ENCODE data around the gene CD300LG.

The CD300LG gene

DNA sequence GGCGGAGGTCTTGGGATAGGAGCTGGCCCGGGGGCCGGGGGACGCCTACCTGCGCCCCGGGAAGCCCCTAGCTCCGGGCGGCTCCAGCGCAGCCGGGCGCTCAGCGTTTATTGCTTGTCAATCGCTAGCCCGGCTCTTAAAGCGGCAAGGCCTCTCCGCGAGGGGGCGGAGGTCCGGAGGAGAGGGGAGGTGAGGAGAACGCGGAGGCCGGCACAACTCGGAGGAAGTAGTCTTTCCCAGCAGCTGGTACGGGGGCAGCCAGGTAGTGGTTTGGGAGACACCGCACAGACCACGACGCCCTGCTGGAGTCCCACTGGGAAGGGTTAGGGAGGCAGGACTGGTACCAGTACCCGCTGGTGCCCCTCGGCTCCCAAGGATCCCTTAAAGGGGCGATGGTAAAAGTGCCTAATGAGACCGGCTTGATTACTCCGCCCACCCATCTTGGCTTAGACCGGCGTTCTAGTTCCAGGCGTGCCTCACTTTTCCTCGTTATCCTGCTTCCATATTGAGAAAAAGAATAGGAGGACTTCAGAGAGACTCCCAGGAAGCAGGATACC is 60.5 kb downstream of the CD300LG start, which contains the start of gene MPP2:
MPP2 (minus strand) TSS at position 112 of the 557 bp plus-strand sequence. CDS start 3,076 bp downstream, outside the sequence.
- DNase-seq = peak; percentile 97

- no peak for DNase-seq
Measured at GRCh38 chr17:43907998-43908721, 61.2 kb downstream of the CD300LG start.

DNA sequence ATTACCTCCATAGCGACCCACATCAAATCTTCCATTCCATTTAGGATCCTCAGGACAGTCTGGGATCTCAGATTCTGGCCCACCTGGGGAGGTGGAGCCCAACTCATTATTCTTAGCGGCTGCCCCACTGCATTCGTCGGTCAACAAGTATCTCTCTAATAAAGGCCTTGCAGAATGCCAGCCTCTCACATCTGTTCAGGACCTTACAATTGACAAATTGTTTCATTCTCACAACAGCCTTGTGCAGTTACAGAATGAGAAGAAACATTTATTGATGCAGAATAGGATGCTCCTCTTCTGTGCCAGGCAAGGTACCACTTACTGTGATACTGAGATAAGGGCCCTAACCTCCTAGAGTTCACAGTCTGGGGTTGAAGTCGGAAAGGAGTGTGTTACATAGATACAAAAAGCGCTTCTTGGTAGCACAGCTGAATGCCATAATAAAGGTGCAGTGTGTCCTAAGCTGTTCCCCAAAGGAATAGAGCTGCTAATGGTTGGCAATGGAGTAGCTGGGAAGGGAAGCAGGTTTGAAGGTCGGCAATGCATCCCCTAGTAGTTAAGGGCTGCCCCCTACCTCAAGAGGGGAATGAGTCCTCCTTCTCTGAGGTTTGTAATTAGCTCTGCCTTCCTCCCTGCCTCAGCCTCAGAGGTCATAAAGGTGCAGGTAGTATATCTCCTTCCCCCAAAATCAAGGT is 62.7 kb downstream of the CD300LG start:
- DNase-seq = no peak

DNA sequence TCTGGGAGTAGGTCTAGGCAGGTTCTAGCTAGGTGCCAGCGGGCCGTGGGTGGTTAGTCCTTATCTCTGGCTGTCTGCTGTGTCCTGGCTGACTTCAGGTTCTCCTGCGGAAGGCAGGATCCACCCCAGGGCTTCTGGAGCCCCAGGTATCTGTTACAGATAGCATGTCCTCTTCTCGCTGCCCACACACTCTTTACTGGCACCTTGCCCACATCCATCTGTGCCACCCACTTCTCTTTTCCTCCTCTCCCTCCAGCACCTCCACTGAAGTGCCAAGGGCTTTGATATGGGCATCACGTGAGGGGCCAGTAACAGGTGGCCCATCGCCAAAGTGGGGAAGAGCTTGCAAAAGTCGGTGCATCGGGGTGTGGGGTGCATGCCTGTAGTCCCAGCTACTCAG is 64.9 kb downstream of the CD300LG start:
- DNase-seq = no peak

DNA sequence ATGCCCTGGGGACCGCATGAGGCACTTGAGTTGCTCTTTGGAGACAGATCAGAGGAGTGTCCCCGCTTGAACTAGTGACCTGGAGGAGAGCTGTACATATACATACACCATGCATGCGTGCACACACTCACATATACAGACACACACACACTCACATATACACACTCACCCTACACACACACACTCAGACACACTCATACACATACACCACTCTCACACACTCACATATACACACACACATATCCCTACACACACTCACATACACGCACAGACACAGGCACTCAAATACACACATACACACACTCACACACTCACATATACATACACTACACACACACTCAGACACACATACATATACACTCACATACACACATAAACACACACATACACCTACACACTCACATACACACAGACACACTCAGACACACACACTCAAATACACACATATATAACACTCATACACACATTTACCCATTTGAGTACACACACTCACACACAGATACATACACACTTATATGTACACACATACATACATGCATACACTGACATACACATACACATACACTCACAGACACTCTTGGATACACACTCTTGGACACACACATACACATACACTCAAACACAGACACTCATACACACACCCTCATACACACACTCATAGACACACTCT is 65.8 kb downstream of the CD300LG start:
- DNase-seq = no peak
